DOHH2 (cell line): ENCODE measurements around the gene ASMTL.

ENCODE experiments used
- H3F3A ChIP-seq: fragments of 200-600 bp; sonication (generic), shearing (Covaris generic); 2 replicates; pipeline ENCODE4 v1.6.0; 2016; ENCODE audit warnings: antibody characterized with exemption, mild to moderate bottlenecking; ENCODE audit not compliant: control insufficient read depth, insufficient read depth
- H3K27ac ChIP-seq: fragments of 200-600 bp; sonication (generic); 2 replicates; pipeline ENCODE4 v1.5.1; 2014; ENCODE audit warnings: low read depth, mild to moderate bottlenecking, low read length, moderate library complexity
- H3K27me3 ChIP-seq: fragments of 200-600 bp; sonication (generic); 2 replicates; pipeline ENCODE4 v1.6.1; 2014; ENCODE audit warnings: mild to moderate bottlenecking, low read length, mixed read lengths; ENCODE audit not compliant: control insufficient read depth
- H3K36me3 ChIP-seq: fragments of 200-600 bp; sonication (generic); 2 replicates; pipeline ENCODE4 v1.6.1; 2014; ENCODE audit warnings: mild to moderate bottlenecking, low read length, moderate library complexity, mixed read lengths; ENCODE audit not compliant: control insufficient read depth
- H3K4me1 ChIP-seq: fragments of 200-600 bp; sonication (generic); 2 replicates; pipeline ENCODE4 v1.6.1; 2014; ENCODE audit warnings: mild to moderate bottlenecking, low read length, mixed read lengths; ENCODE audit not compliant: control insufficient read depth
- H3K4me2 ChIP-seq: fragments of 200-600 bp; sonication (generic); 2 replicates; pipeline ENCODE4 v1.6.0; 2014; ENCODE audit warnings: mild to moderate bottlenecking, low read length, moderate library complexity
- H3K4me3 ChIP-seq: fragments of 200-600 bp; sonication (generic); 2 replicates; pipeline ENCODE4 v1.5.1; 2014; ENCODE audit warnings: mild to moderate bottlenecking, low read length, mixed read lengths
- H3K79me2 ChIP-seq: fragments of 200-600 bp; sonication (generic); 2 replicates; pipeline ENCODE4 v1.6.1; 2014; ENCODE audit warnings: mild to moderate bottlenecking, low read length, mixed read lengths; ENCODE audit not compliant: control insufficient read depth
- H3K9me2 ChIP-seq: fragments of 200-600 bp; sonication (generic); replicated peaks from 2 replicates; pipeline ENCODE4 v1.6.1; 2014; ENCODE audit warnings: mild to moderate bottlenecking, low read length, mixed read lengths; ENCODE audit not compliant: control insufficient read depth
- H3K9me3 ChIP-seq: fragments of 200-600 bp; sonication (generic); 2 replicates; pipeline ENCODE4 v1.6.1; 2014; ENCODE audit warnings: antibody characterized with exemption, low read length, mixed read lengths; ENCODE audit not compliant: control insufficient read depth, insufficient read depth
- H4K20me1 ChIP-seq: fragments of 200-600 bp; sonication (generic); 2 replicates; pipeline ENCODE4 v1.6.0; 2014; ENCODE audit warnings: low read depth, mild to moderate bottlenecking, antibody characterized with exemption, low read length, moderate library complexity; ENCODE audit not compliant: control insufficient read depth, insufficient read depth
- CTCF ChIP-seq: fragments of 200-600 bp; sonication (generic); IDR thresholded peaks from one replicate; pipeline ENCODE4 v1.5.1; 2014; ENCODE audit warnings: antibody characterized with exemption, mild to moderate bottlenecking, low read depth, low read length; ENCODE audit not compliant: poor library complexity, severe bottlenecking
- EZH2phosphoT487 ChIP-seq: fragments of 200-600 bp; sonication (generic); IDR thresholded peaks from 2 replicates; pipeline ENCODE4 v1.6.1; 2017; ENCODE audit warnings: borderline replicate concordance, mild to moderate bottlenecking, antibody characterized with exemption, low read length, moderate library complexity, mixed read lengths

ASMTL gene

GRCh38 chrX:1390621-1391369, 61.9 kb downstream of the ASMTL start:
- Histone ChIP-seq H3K36me3 (peaks cover 84% of the 10 kb centered on the region), H3K9me3 (no peaks in the 10 kb centered on the region), H3K4me3 (peak overlapping the region; percentile 99), H3K27me3 (no peaks in the 10 kb centered on the region), H3K9me2 (no peaks in the 10 kb centered on the region), H3K27ac (peak overlapping the region; percentile 95), H3K79me2 (peaks cover 82% of the 10 kb centered on the region), H3K4me1 (peaks cover 45% of the 10 kb centered on the region), H3F3A (peaks cover 40% of the 10 kb centered on the region), H3K4me2 (peak overlapping the region; percentile 86), H4K20me1 (peaks cover 38% of the 10 kb centered on the region)
- TF ChIP-seq CTCF (no peak), EZH2phosphoT487 (no peak)

GRCh38 chrX:1389993-1390285, 62.8 kb downstream of the ASMTL start:
- TF ChIP-seq EZH2phosphoT487: no peak
- TF ChIP-seq CTCF: no peak
- no peaks in the 10 kb centered on the region for H3K27me3 ChIP-seq
- H4K20me1 ChIP-seq: peaks cover 39% of the 10 kb centered on the region
- no peak overlapping the region for H3K4me3 ChIP-seq
- peak overlapping the region; percentile 86; the same call in 1 of the 2 replicates for H3K4me2 ChIP-seq
- peaks cover 49% of the 10 kb centered on the region for H3F3A ChIP-seq
- H3K27ac ChIP-seq: no peak overlapping the region
- H3K9me2 ChIP-seq: no peaks in the 10 kb centered on the region
- H3K9me3 ChIP-seq: no peaks in the 10 kb centered on the region
- H3K36me3 ChIP-seq: peaks cover 84% of the 10 kb centered on the region
- peaks cover 37% of the 10 kb centered on the region for H3K4me1 ChIP-seq
- H3K79me2 ChIP-seq: peaks cover 74% of the 10 kb centered on the region

GRCh38 chrX:1389181-1389992, 63.3 kb downstream of the ASMTL start:
- Histone ChIP-seq H3K79me2 (peaks cover 68% of the 10 kb centered on the region), H3K4me2 (peak overlapping the region; percentile 6; the same call in 1 of the 2 replicates), H3F3A (peaks cover 54% of the 10 kb centered on the region), H4K20me1 (peaks cover 39% of the 10 kb centered on the region), H3K9me2 (no peaks in the 10 kb centered on the region), H3K4me3 (no peak overlapping the region), H3K4me1 (peaks cover 32% of the 10 kb centered on the region), H3K27ac (no peak overlapping the region), H3K9me3 (no peaks in the 10 kb centered on the region), H3K27me3 (no peaks in the 10 kb centered on the region), H3K36me3 (peaks cover 83% of the 10 kb centered on the region)
- TF ChIP-seq EZH2phosphoT487 (no peak), CTCF (no peak)
